Common myeloid progenitor, CD34-positive (primary cell): ENCODE measurements around the gene OPCML.

Source experiments
- CTCF ChIA-PET: fragments of 350-600 bp; sonication (Branson Sonifier 250); formaldehyde crosslinking; loops from one replicate; lab custom pipeline; 2021; ENCODE audit warnings: antibody characterized with exemption; lab: Charles Lee
- POLR2A ChIA-PET: fragments of 350-600 bp; sonication (Branson Sonifier 250); formaldehyde crosslinking; loops from one replicate; lab custom pipeline; 2021; ENCODE audit warnings: antibody characterized with exemption; lab: Charles Lee
- DNase-seq, 3 donors: peaks; one replicate each; pipeline versions ENCODE4 v3.0.0 to v3.0.0-alpha.2; 2013
- H3K27ac ChIP-seq, 2 experiments: 1 replicate in 1 of 2; 2 replicates in 1 of 2; pipeline ENCODE4 v1.7.0; 2013; ENCODE audit warnings: inconsistent platforms in 2 of 2, low read length in 2 of 2, mild to moderate bottlenecking in 2 of 2, low read depth in 1 of 2, moderate library complexity in 1 of 2; ENCODE audit not compliant: severe bottlenecking in 2 of 2, insufficient read depth in 1 of 2, poor library complexity in 1 of 2
- H3K27me3 ChIP-seq, 5 experiments: replicated peaks in 2 of 5; 1 replicate in 3 of 5; 2 replicates in 2 of 5; pipeline versions ENCODE4 v1.6.1 to v1.7.0; 2013; ENCODE audit warnings: low read length in 4 of 5, mild to moderate bottlenecking in 2 of 5, moderate library complexity in 2 of 5, inconsistent platforms in 1 of 5; ENCODE audit not compliant: insufficient read depth in 5 of 5, control insufficient read depth in 4 of 5
- H3K36me3 ChIP-seq, 4 experiments: 1 replicate in 2 of 4; 2 replicates in 2 of 4; pipeline versions ENCODE4 v1.6.1 to v1.7.0; 2013; ENCODE audit warnings: low read length in 3 of 4, control low read depth in 1 of 4, mild to moderate bottlenecking in 1 of 4; ENCODE audit not compliant: control insufficient read depth in 4 of 4, insufficient read depth in 4 of 4
- H3K4me1 ChIP-seq, 4 experiments: 1 replicate in 3 of 4; 2 replicates in 1 of 4; pipeline versions ENCODE4 v1.6.1 to v1.7.1; 2013; ENCODE audit warnings: low read length in 3 of 4, mild to moderate bottlenecking in 3 of 4, control low read depth in 1 of 4, inconsistent platforms in 1 of 4, moderate library complexity in 1 of 4; ENCODE audit not compliant: control insufficient read depth in 4 of 4, insufficient read depth in 4 of 4; ENCODE audit errors: control extremely low read depth in 1 of 4
- H3K4me3 ChIP-seq, 7 experiments: 1 replicate in 4 of 7; 2 replicates in 3 of 7; pipeline versions ENCODE4 v1.5.1 to v1.7.0; 2013; ENCODE audit warnings: mild to moderate bottlenecking in 7 of 7, low read length in 6 of 7, moderate library complexity in 6 of 7, inconsistent platforms in 2 of 7, low read depth in 2 of 7, control low read depth in 1 of 7; ENCODE audit not compliant: insufficient read depth in 4 of 7, control insufficient read depth in 1 of 7; ENCODE audit errors: extremely low read depth in 1 of 7
- H3K9me3 ChIP-seq, 5 experiments: 1 replicate in 4 of 5; 2 replicates in 1 of 5; pipeline versions ENCODE4 v1.6.1 to v1.7.1; 2013; ENCODE audit warnings: low read length in 4 of 5, mild to moderate bottlenecking in 2 of 5, inconsistent platforms in 1 of 5, low read depth in 1 of 5, moderate library complexity in 1 of 5; ENCODE audit not compliant: control insufficient read depth in 4 of 5, insufficient read depth in 2 of 5; ENCODE audit errors: control extremely low read depth in 1 of 5
- WGBS: methylation state at CpG from one replicate; pipeline ENCODE4 v1.1.5; 2013; ENCODE audit not compliant: insufficient coverage; 5-methylcytosine and 5-hydroxymethylcytosine counted together

Gene OPCML

GRCh38 chr11:132914600-132914999 lies 617.7 kb downstream of the OPCML start:
- DNase-seq, result no peak
- Histone ChIP-seq H3K4me3 (no peak overlapping the region), H3K27ac (no peak overlapping the region), H3K27me3 (peaks cover 0 to 2% (median 0%) of the 10 kb centered on the region in 5 experiments), H3K9me3 (no peaks in the 10 kb centered on the region), H3K4me1 (no peaks in the 10 kb centered on the region), H3K36me3 (no peaks in the 10 kb centered on the region)
- ChIA-PET POLR2A (no interaction called here), CTCF (no interaction called here)
- WGBS, result 93% methylated on average over 3 of the region's 5 CpGs

DNA sequence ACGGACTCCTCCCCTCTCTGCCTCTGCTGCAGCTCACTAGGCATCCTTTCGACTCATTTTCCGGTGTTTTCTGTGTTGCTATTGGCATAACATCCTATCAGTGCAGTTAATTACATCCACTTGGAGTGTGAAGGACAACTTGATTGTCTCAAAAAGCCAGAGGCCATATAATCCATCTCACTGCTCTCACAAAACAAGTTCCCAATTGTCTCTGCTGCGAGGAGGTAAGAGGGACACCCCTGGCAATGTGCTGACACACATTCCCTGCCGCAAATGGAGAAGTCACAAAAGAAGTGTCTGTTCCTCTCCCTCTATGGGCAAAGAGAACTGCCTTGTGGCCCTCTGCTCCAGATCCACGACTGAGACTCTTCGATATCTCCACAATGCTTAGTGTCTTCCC lies 618.4 kb downstream of the OPCML start:
- H3K9me3 ChIP-seq, result no peaks in the 10 kb centered on the region
- WGBS, result 84% methylated on average over 6 of the region's 7 CpGs
- ChIA-PET CTCF (no interaction called here), POLR2A (no interaction called here)
- H3K4me1 ChIP-seq, result no peaks in the 10 kb centered on the region
- H3K36me3 ChIP-seq, result no peaks in the 10 kb centered on the region
- DNase-seq, result no peak
- no peak overlapping the region for H3K27ac ChIP-seq
- no peak overlapping the region for H3K4me3 ChIP-seq
- peaks cover 0 to 1% (median 0%) of the 10 kb centered on the region in 5 experiments for H3K27me3 ChIP-seq

GRCh38 chr11:132913295-132913694 lies 619.0 kb downstream of the OPCML start:
- no peak overlapping the region for H3K4me3 ChIP-seq
- 97% methylated on average over 5 of the region's 6 CpGs for WGBS

DNA sequence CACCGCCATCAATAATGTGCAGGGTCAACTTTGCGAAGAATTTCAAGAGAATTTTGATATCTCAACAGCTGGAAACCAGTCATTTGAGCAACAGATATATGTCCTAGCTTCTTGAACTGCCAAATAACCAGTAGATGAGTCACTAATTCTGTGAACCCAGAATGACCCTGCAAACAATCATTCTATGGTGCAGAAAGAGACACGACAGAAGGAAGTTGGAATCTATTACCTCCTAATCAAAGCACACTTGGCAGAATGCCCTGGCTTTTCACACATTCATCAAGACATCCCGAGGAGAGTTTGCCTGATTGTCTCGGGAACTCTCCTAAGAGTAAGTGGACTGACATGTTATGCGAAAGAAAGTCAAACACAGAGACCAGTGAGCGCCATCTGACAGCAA lies 621.1 kb downstream of the OPCML start:
- no peaks in the 10 kb centered on the region for H3K9me3 ChIP-seq
- no peak overlapping the region for H3K4me3 ChIP-seq
- 76% methylated on average over 7 of the region's 7 CpGs for WGBS
- H3K27ac ChIP-seq, result no peak overlapping the region
- ChIA-PET CTCF (no interaction called here), POLR2A (no interaction called here)
- no peaks in the 10 kb centered on the region for H3K4me1 ChIP-seq
- no peaks in the 10 kb centered on the region for H3K36me3 ChIP-seq
- peaks cover 0 to 1% (median 0%) of the 10 kb centered on the region in 5 experiments for H3K27me3 ChIP-seq
- no peak for DNase-seq

More at GRCh38 chr11:132913295-132913694, 619.0 kb downstream of the OPCML start:
- DNase-seq, result no peak
- Histone ChIP-seq H3K9me3 (no peaks in the 10 kb centered on the region), H3K36me3 (no peaks in the 10 kb centered on the region), H3K27me3 (peaks cover 0 to 1% (median 0%) of the 10 kb centered on the region in 5 experiments), H3K27ac (no peak overlapping the region), H3K4me1 (no peaks in the 10 kb centered on the region)
- POLR2A ChIA-PET, result no interaction called here
- CTCF ChIA-PET, result no interaction called here

DNA sequence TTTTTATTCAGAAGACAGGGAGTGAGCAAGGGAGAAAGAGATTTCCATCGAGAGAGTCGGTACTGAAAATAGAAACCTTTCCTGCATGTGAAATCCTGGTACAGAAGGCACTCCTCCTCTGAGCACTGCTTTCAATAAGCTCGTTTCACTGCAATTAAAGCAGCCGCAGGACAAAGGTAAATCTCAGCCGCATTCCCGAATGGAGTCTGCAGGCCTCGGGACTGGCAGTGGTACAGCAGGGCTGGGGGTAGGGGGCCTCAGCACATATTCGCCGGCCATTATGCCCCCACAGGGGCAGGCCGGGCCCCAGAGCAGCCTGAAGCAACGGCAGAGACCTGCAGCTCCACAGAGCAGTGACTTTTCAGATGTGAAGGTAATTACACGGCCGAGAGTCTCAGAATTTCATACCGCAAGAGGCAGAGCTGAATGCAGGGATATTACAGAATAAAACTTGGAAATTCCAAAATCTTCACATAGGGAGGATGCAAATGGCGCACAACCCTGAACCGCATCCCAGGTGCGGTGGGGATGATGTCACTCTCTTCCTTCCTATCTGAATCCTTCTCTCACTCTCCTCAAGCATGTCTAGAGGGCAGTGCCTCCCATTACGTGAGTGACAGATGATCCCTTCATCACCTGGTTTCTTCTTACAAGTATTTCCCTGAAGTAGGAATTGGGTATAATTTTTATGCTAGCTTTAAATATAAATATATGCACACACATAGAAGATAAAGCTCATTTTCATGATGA lies 622.1 kb downstream of the OPCML start:
- 78% methylated on average over 13 of the region's 18 CpGs for WGBS
- Histone ChIP-seq H3K27me3 (peaks cover 0 to under 1% (median 0%) of the 10 kb centered on the region in 5 experiments), H3K4me3 (no peak overlapping the region), H3K27ac (no peak overlapping the region), H3K9me3 (no peaks in the 10 kb centered on the region), H3K4me1 (no peaks in the 10 kb centered on the region), H3K36me3 (no peaks in the 10 kb centered on the region)
- ChIA-PET CTCF (no interaction called here), POLR2A (no interaction called here)
- DNase-seq, result no peak

- no peak overlapping the region for H3K27ac ChIP-seq
- no peaks in the 10 kb centered on the region for H3K36me3 ChIP-seq
- POLR2A ChIA-PET, result no interaction called here
- WGBS, result 96% methylated on average over 7 of the region's 8 CpGs
- CTCF ChIA-PET, result no interaction called here
- H3K27me3 ChIP-seq, result no peaks in the 10 kb centered on the region
- no peak for DNase-seq
- H3K9me3 ChIP-seq, result no peaks in the 10 kb centered on the region
- no peaks in the 10 kb centered on the region for H3K4me1 ChIP-seq
- no peak overlapping the region for H3K4me3 ChIP-seq
Observed at GRCh38 chr11:132909021-132909606, 623.2 kb downstream of the OPCML start.

DNA sequence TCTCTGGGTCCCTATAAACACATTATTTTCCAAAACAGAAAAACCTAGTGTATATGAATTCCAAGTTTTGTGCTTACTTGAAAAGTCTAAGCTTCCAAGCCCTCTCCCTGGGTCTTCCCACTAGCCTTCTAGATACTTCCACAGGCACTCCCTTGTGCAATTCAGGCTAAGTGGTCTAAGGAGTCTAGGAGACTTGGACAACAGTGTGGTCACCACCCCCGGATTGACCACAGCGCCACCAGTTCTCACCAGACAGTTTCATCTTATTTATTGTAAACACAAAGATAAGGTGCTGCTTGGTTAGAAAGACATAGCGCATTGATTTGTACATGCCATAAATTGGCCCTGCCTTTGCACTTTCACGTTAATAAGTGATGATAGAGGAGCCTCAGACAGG lies 623.9 kb downstream of the OPCML start:
- H3K36me3 ChIP-seq, result no peaks in the 10 kb centered on the region
- WGBS, result 100% methylated on average over 2 of the region's 4 CpGs
- no peak overlapping the region for H3K27ac ChIP-seq

More for the DNA sequence above, 623.9 kb downstream of the OPCML start:
- Histone ChIP-seq H3K4me3 (no peak overlapping the region), H3K27me3 (no peaks in the 10 kb centered on the region), H3K9me3 (no peaks in the 10 kb centered on the region), H3K4me1 (no peaks in the 10 kb centered on the region)
- no peak for DNase-seq
- ChIA-PET CTCF (no interaction called here), POLR2A (no interaction called here)
